SK-N-MC (cell line): ENCODE results near the gene PRSS1.
"Not testable (repeated sequence)": the region's sequence is repeated elsewhere in the genome, so short reads cannot be mapped to it uniquely, and the experiment has no call there.

Source experiments
- DNase-seq: peaks from one replicate; pipeline ENCODE4 v3.0.0-alpha.2; 2011; ENCODE audit warnings: low read depth, low spot score
- H3K27ac ChIP-seq: fragments of 200-600 bp; sonication (generic); 2 replicates; pipeline ENCODE4 v1.5.1; 2016; ENCODE audit warnings: mixed run types
- H3K36me3 ChIP-seq: fragments of 200-600 bp; sonication (generic); 2 replicates; pipeline ENCODE4 v1.6.1; 2017; ENCODE audit warnings: antibody characterized with exemption, low read length, mixed read lengths; ENCODE audit not compliant: insufficient read depth
- H3K4me3 ChIP-seq: fragments of 200-600 bp; sonication (generic); 2 replicates; pipeline ENCODE4 v1.5.1; 2016
- H3K9ac ChIP-seq: fragments of 200-600 bp; sonication (generic); 2 replicates; pipeline ENCODE4 v1.8.0; 2017; ENCODE audit warnings: mixed run types, mixed read lengths; ENCODE audit not compliant: insufficient read length
- H3K9me3 ChIP-seq: fragments of 200-600 bp; sonication (generic); 2 replicates; pipeline ENCODE4 v1.6.1; 2017; ENCODE audit warnings: low read depth, mild to moderate bottlenecking, antibody characterized with exemption, low read length, moderate library complexity, mixed read lengths
- EZH2 ChIP-seq: fragments of 200-600 bp; sonication (generic); IDR thresholded peaks from one replicate; pipeline ENCODE4 v1.6.1; 2017; ENCODE audit warnings: antibody characterized with exemption
- FOXP2 ChIP-seq: optimal IDR thresholded peaks from 2 replicates; pipeline ENCODE3; 2011; ENCODE audit warnings: mild to moderate bottlenecking, moderate library complexity; ENCODE audit not compliant: insufficient read depth; ENCODE audit errors: extremely low read length, control extremely low read depth
- POLR2AphosphoS5 ChIP-seq: IDR thresholded peaks from 2 replicates; pipeline ENCODE4 v1.6.1; 2012; ENCODE audit warnings: mild to moderate bottlenecking, low read depth, low read length, borderline replicate concordance

The PRSS1 gene

DNA sequence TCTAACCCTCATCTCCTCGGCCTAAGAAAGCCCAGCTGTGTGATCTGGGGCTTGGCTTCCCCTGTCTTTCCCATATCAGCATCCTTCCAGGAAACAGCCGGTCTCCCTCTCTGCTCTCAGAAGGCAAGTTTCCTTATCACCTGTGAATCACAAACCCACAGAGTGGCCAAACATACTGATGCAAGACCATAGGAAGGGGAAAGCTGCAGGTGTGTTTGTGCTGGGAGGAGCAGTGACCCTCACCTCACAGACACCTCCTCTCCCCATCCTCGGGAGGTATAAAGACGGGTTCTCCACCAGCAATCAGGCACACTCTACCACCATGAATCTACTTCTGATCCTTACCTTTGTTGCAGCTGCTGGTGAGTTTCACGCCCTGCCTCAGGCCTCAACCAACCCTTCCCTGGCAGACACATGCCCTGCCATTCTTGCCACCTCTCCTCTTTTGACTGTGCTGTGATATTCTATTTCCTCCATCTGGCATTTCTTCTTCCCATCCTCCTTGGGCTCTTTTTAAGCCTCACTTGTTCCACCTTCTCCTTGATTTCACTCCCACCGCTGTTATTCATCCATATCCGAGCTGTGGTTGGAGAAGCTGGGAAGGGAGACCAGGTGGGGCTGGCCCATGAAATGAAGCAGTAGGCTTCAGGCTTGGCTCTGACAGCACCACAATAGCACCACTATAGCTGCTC, 21.5 kb downstream of the PRSS1 start, which contains the start of gene PRSS2:
PRSS2 (plus strand) TSS at position 310 of the 692 bp plus-strand sequence; CDS start at position 323, 13 bp downstream.
- TF ChIP-seq EZH2 (no peak), FOXP2 (no peak), POLR2AphosphoS5 (no peak)
- Histone ChIP-seq H3K36me3 (no peaks in the 10 kb centered on the region), H3K9me3 (no peaks in the 10 kb centered on the region), H3K9ac (no peak within 1 kb of the TSS), H3K27ac (no peak within 1 kb of the TSS), H3K4me3 (no peak within 1 kb of the TSS)
- DNase-seq: no peak

DNA sequence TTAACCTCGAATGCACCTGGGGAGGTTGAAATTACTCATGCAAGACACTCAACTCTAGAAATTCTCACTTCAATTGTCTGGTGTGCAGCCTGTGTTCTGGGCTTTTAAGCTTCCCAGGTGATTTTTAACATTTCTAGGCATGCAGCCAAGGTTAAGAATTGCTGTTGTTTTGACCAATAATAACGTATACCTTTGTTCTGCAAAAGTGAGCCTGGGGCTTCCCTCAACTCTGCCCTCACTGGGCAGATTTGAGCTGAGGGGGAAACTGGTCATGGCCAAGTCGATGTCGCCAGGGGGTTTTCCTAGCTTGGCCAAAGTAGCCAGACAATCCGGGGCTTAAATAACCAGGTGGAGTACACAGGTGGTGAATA, 22.1 kb downstream of the PRSS1 start:
- no peak for DNase-seq
- TF ChIP-seq EZH2 (no peak), FOXP2 (no peak), POLR2AphosphoS5 (no peak)

DNA sequence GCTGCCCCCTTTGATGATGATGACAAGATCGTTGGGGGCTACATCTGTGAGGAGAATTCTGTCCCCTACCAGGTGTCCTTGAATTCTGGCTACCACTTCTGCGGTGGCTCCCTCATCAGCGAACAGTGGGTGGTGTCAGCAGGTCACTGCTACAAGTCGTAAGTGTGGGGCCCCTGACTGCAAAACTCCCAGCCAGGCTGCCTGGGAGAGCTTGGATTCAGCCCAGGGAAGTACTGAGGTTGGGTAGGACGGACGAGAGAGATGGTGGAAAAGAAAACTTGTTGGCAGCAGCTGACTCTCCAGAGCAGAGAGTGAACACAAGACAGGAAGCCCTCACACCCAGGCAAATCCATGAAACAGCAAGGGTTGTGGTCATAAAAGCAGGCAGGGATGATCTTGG, 22.8 kb downstream of the PRSS1 start:
- DNase-seq: no peak
- Histone ChIP-seq H3K27ac (no peak overlapping the region), H3K4me3 (no peak overlapping the region), H3K9me3 (no peaks in the 10 kb centered on the region), H3K36me3 (no peaks in the 10 kb centered on the region), H3K9ac (no peak overlapping the region)
- TF ChIP-seq EZH2: no peak
- no peak for TF ChIP-seq POLR2AphosphoS5
- no peak for TF ChIP-seq FOXP2

More for the DNA sequence above, 22.1 kb downstream of the PRSS1 start:
- Histone ChIP-seq H3K4me3 (no peak overlapping the region), H3K27ac (no peak overlapping the region), H3K36me3 (no peaks in the 10 kb centered on the region), H3K9ac (no peak overlapping the region), H3K9me3 (no peaks in the 10 kb centered on the region)

DNA sequence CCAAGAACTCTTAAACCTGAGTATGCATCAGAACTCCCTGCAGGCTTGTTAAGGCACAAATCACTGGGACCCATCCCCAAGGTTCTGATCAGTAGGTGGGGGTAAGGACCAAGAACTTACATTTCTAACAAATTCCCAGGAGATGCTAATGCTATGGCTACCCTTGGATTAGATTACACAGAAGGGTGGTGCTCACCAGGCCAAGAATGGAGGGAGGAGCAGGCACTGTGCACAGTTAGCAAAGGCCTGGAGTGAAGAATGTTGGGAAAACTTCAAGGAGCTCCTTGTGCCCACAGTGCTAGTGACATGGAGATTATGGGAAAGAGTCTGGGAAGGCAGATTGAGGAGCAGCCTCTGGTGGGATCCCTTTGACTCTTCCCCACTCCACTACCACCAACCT, 23.4 kb downstream of the PRSS1 start:
- Histone ChIP-seq H3K4me3 (no peak overlapping the region), H3K36me3 (no peaks in the 10 kb centered on the region), H3K27ac (no peak overlapping the region), H3K9ac (no peak overlapping the region), H3K9me3 (no peaks in the 10 kb centered on the region)
- TF ChIP-seq FOXP2: no peak
- TF ChIP-seq EZH2: no peak
- TF ChIP-seq POLR2AphosphoS5: no peak
- DNase-seq: no peak

DNA sequence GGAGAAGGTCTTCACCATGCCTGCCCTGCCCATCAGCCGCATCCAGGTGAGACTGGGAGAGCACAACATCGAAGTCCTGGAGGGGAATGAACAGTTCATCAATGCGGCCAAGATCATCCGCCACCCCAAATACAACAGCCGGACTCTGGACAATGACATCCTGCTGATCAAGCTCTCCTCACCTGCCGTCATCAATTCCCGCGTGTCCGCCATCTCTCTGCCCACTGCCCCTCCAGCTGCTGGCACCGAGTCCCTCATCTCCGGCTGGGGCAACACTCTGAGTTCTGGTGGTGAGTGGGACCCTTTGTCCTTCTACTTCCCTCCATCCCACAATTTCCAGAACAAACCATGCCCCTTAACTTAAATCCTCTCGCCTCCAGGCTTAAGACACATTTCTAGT, 24.0 kb downstream of the PRSS1 start:
- Histone ChIP-seq H3K9me3 (no peaks in the 10 kb centered on the region), H3K4me3 (no peak overlapping the region), H3K27ac (no peak overlapping the region), H3K9ac (no peak overlapping the region), H3K36me3 (no peaks in the 10 kb centered on the region)
- TF ChIP-seq POLR2AphosphoS5: no peak
- no peak for TF ChIP-seq EZH2
- TF ChIP-seq FOXP2: no peak
- no peak for DNase-seq

DNA sequence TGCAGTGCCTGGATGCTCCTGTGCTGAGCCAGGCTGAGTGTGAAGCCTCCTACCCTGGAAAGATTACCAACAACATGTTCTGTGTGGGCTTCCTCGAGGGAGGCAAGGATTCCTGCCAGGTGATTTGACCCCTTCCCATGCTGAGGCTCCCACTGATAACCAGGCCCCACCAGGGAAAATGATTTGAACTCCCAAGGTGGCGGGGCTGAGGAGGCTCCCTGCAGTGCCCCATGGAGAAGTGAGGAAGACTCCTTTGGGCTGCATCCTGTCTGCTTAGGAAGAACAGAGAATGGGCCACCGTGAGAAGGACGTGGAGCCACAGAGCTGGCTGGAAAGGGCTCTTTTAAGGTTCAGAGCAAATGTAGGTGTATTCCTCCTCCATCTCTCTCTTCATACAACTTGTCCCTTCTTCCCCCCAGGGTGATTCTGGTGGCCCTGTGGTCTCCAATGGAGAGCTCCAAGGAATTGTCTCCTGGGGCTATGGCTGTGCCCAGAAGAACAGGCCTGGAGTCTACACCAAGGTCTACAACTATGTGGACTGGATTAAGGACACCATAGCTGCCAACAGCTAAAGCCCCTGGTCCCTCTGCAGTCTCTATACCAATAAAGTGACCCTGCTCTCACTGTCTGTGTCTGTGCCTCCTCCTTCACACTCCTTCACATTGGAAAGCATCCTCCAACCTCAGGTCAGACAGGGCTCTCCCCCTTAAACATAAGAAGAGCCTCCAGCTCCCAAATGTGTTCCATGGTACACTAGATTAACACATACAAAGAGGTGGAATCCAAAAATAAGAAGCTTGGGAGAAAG, 24.9 kb downstream of the PRSS1 start:
- H3K9me3 ChIP-seq: no peaks in the 10 kb centered on the region
- DNase-seq: no peak
- no peak overlapping the region for H3K27ac ChIP-seq
- TF ChIP-seq POLR2AphosphoS5: no peak
- TF ChIP-seq FOXP2: no peak
- no peak for TF ChIP-seq EZH2
- H3K9ac ChIP-seq: no peak overlapping the region
- H3K36me3 ChIP-seq: no peaks in the 10 kb centered on the region
- no peak overlapping the region for H3K4me3 ChIP-seq

DNA sequence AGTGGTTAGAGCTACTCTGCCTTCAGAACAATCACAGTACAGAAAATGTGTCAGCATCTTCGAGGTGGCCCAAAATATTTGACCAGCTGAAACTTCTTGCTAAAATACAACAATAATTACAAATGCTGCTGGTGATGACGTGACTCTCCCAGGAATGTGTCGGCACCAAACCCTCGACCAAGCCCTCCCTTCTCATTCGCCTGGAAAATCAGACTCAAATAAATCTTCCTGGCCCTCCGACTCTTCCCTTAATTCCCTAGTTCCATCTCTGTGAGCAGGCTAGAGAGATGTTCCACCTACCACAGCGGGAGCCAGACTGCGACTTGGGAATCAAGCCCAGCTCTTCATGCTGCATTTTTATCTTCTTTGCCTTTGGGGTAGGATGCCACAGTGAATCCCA, 25.6 kb downstream of the PRSS1 start:
- no peaks in the 10 kb centered on the region for H3K9me3 ChIP-seq
- no peaks in the 10 kb centered on the region for H3K36me3 ChIP-seq
- no peak overlapping the region for H3K9ac ChIP-seq
- TF ChIP-seq FOXP2 (no peak), POLR2AphosphoS5 (no peak), EZH2 (no peak)
- no peak overlapping the region for H3K27ac ChIP-seq
- DNase-seq: no peak
- H3K4me3 ChIP-seq: no peak overlapping the region

DNA sequence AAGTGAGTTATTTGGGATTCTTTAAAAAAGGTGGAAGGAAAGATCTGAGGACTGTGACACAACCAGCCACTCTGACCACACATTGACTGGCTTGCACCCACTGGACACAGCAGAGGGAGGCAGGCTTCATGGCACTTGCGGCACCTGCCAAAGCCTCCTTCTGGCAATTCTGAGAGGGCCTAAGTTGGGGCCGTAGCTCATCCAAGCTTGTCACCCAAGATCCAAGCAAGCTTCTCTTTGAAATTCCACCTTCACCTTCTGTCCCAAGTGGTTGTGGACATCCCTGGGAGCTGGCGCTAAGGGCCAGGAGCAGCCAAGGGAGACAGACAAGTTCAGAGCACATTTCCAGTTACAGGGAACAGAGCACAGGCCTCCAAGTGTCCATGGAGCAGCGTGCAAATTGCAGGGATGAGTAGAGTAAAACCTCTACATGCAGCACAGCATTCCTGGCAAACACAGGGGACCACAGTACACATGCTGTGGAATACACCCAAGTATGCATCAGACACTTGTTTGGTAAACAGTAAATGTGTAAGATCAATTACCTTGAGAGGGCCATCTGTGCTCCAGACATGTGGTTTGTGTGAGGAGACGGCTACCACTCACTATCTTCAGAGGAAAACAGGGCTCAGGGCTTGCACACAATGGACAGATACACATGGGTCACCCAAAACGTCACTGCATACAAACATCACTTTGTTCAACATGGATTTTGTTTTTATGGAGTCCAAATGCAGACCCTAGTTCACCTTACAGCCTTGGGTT, 26.3 kb downstream of the PRSS1 start:
- H3K36me3 ChIP-seq, DNase-seq, H3K27ac ChIP-seq: not testable (repeated sequence)

More for the DNA sequence above, 26.3 kb downstream of the PRSS1 start:
- not testable (repeated sequence) for H3K9me3 ChIP-seq, H3K4me3 ChIP-seq, H3K9ac ChIP-seq
